NK-92 (cell line): ENCODE results near the gene LIPF.
"Not testable (repeated sequence)": the region's sequence is repeated elsewhere in the genome, so short reads cannot be mapped to it uniquely, and the experiment has no call there.

ENCODE experiments used
- DNase-seq: peaks from one replicate; lab custom pipeline; 2025; ENCODE audit not compliant: unreplicated experiment; lab: John Stamatoyannopoulos, UW

Gene LIPF

DNA sequence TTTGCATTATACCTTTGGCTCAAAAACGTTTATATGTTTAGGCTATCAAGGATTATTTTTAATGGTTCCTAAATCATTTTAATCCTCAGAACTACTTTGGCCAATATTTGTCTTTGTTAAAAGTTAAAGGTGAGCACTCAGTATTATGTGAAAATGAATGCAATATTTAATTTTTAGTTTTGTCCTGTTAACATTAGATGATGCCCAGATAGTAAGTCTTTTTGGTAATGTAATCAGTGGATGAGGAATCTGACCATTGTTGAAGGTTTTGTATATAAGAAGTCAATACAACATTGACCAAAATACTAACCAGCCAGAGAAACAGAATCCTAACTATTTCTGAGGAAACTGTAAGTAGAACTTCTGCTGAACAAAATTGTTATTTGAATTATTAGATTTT is at the start of gene LIPF:
LIPF (plus strand) TSS at position 301 of the 400 bp plus-strand sequence. CDS start 2,856 bp downstream, outside the sequence.
- no peak for DNase-seq

GRCh38 chr10:88616250-88616977 is 47.8 kb upstream of the LIPF start:
- no peak for DNase-seq

DNA sequence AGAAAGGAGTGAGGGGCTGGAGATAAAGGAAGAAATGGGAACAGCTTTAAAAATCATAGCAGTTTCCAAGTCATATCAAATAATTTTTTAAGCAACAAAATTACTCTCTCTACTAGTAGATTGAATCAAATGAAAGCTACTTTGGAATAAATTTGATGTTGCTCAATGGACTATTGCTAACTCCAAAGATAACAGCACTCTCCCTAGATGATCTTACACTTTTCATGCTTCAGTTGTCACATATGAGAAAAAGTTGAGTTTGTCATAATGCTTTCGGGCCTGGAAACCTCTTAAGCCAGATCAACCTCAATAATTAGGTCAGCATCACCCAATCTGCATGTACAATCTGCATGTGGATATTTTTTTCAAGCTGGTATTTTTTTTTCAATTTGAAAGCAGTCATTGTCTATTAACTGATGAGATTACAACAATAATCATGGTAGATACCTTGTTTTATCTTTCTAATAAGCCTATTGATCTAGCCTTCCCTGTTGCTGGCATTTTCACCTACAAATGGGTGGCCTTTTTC is 46.4 kb upstream of the LIPF start:
- no peak for DNase-seq

DNA sequence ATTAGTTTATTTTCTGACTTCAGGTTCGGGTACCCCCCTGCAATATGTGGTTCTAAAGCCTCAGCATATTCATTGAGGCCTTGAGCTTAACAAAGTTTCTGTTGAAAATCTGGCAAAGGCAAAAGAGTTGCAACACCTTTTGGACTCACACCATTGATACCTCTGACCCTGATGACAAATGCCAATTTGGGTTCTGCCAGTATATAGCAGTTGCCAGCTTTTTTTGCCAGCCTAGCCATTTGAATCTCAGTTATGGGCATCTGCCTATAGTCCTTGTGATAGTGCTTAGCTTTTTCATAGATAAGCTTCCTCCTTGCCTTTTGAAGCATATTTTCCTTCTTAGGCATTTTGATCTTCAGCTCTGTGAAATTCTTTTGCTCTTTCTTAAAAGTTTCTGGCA is 45.7 kb upstream of the LIPF start:
- no peak for DNase-seq

DNA sequence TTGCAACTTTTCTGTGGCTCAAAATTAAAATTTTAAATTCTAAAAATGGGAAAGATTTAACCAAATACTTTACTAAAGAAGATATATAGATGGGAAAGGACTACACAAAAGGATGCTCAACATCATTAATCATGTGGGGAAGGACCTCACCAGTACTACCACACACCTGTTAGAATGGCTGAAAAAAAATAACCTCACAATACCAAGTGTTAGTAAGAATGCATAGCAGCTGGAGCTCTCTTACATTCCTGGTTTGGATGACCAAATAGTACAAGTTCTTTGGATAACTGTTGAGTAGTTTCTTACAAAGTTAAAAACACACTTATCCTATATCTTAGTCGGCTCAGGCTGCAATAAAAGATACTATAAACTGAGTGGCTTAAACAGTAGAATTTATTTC is 43.8 kb upstream of the LIPF start:
- no peak for DNase-seq

- DNase-seq = no peak
These were observed 40.4 kb upstream of the LIPF start for GRCh38 chr10:88623835-88624234.

- no peak for DNase-seq
These were observed 39.4 kb upstream of the LIPF start for GRCh38 chr10:88624840-88625239.

DNA sequence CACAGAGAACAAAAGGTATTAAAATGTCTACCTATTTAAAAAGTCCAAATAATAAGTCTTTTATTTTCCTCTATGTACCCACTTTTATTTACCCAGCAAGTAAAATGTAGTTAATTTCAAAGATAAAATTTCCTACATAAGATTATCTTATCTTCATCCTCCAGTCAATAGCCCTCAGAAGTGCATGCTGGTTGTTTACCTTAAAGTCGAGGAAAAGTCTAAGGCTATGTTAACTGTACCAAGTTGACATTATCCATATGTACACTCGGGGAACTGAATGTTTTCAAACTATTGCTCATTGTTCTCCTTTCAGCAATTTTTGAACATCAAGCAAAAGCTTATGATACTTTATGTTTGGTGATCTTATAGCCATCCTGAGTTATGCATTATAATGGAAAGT is 24.1 kb upstream of the LIPF start:
- DNase-seq = no peak

DNA sequence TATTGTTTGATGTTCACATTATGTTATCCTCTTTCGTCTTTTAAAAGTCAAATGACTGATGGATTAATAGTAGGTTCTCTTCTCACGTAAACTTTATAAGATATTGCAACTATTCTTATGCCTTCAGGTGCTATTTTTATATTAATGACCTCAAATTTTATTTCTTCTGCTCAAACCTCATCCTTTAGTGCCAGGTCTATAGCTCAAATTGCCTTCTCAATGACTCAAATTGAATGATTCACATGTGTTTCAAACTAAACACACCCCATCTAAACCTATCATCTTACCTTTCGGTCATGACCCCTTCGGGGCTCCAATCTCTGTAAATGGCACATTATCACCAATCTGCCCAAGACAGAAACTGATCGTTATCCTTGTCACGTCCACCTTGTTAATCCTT is 22.0 kb upstream of the LIPF start:
- DNase-seq = no peak

GRCh38 chr10:88642963-88643362 is 21.3 kb upstream of the LIPF start:
- no peak for DNase-seq

DNA sequence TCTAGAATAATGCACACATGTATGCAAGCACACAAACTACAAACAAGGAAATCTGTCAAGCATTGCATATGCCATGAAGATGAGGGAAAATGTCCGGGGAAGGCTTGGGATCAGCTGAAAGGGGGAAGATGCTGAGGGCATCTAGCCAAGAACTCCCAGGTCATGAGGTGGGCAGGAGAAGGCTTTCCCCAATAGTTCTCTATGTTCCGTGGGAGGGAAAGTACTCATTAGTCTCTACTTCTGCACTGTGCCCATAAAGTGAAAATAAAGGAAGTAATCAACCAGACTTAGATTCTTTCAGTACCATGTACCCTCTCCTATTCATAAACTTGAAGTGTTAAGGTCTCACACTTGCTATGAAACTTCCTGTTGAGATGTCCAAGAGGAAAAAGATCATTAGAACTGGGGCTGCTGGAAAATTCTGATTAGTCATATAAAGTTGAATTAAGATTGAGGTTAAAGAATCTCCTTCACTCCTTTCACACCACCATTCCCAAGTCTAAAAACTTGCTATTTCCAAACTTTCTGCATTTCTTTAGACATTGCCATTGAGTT is 17.1 kb upstream of the LIPF start:
- DNase-seq = no peak

DNA sequence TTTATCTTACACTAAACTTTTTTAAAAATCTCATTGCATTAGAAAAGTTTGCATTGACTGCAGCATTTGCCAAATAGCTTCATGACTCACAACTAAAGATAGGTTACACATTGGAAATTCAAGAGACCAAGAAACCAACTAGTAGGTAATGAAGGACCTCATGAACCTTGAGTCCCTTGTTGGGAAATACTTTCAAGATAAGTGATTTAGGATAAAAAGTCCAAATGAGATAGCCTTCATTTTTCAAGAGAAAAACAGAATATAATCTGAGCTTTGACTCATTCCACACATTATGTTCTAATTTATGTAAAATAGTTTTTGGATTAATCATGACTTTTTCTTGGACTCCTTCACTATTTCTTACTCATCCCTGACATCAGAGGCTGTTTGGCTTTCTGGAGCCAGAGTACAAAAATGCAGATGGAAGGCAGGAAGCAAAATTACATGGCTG is 13.1 kb upstream of the LIPF start:
- DNase-seq = no peak

DNA sequence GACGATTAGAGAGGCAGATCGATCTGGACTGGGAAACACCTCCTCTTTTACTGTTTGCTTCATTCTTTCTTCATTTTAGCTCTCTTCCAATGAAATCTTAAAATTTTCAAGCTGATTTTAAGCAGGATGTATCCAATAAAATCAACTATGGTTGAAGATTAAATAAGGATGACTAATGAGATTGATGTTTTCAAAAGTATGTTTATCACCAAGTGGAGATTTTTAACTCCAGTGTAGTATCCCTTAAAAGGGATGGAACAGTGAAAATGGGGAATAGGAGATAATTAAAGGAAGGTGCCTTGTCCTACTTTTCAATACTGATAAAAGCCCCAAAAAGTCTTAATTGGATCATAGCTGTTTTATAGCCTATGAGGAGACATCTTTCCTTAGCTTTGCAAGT is 11.6 kb upstream of the LIPF start:
- no peak for DNase-seq

- DNase-seq = no peak
These were observed 6.3 kb upstream of the LIPF start for GRCh38 chr10:88657901-88658300.

DNA sequence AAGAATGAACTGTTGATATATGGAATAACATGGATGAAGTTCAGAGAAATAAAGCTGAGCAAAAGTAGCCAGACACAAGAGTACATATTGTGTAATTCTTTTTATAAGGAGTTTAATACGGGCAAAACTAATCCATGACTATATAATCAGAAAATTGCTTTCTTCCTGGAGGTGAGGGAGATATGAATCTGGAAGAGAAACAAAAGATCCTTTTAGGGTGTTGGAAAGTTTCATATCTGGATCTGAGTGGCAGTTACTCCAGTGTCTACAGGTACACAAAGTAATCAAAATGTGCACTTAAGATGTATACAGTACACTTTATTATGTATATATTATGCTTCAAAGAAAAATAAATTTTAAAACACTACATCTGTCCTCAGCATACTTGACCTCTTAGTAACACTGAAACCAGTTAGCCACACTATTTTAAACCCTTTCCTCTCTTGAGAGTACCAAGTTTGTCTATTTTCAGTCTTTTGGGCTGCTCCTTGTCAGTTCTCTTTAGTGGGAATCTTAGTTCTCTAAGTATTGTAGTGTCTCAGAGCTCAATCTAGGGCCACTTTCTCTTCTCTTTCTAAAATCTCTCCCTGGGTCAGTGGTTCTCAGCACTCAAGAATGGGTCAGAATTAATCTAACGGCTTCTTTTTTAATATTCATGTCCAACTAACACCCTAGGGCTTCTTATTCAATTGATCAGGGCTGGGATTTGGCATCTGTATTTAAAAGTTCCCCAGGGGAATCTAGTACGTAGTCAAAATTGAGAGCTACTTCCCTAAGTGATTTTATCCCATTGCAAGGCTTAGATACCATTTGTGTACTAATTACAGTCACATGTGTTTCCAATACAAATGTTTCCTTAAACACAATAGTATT is 4.3 kb upstream of the LIPF start:
- no peak for DNase-seq

DNA sequence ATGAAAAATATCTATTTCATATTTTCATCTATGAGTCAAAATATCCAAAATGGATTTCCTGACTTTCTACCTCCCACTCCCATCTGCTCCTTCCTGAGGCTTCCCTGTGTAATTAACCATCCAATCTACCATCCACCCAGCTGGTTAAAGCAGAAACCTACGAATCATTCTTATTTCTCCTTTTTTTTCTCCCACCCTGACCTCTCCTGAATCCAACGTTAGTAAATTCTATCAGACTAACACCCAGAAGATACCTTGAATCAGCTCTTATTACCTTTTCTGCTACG is 3.7 kb upstream of the LIPF start:
- no peak for DNase-seq

GRCh38 chr10:88661018-88661417 is 3.2 kb upstream of the LIPF start:
- DNase-seq = no peak

GRCh38 chr10:88661577-88661976 is 2.7 kb upstream of the LIPF start:
- DNase-seq = no peak

GRCh38 chr10:88663153-88663552 is 1.1 kb upstream of the LIPF start:
- DNase-seq = not testable (repeated sequence)

DNA sequence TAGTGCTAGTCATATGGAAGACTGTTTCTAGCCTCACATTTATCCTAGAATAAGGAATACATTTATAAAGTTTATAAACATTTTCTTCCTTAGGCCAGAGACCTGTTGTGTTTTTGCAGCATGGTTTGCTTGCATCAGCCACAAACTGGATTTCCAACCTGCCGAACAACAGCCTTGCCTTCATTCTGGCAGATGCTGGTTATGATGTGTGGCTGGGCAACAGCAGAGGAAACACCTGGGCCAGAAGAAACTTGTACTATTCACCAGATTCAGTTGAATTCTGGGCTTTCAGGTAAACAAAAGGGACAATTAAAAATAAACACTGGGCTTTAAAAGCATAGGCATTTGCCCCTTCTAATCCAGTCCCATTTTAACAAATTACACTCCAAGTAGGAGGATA is 4.2 kb downstream of the LIPF start:
- no peak for DNase-seq

GRCh38 chr10:88670497-88670896 is 6.3 kb downstream of the LIPF start:
- DNase-seq = no peak

DNA sequence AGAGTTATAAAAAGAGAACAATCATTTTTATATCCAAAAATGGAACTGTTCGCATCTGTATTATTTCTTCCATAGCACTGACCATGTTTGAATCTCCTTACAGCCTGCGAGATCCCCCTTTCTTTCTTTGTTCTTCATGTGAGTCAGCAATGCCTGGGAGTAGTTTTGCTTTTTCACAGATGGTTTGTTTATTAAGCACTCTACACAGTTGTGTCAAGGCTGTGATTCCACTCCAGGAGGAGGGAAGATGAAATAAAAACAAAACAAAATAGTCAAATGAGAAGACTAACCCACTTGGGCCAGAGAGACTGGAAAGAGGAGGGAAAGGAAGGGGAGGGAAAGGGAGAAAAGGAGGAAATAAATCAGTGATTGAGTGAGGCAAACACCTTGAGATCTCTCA is 7.8 kb downstream of the LIPF start:
- no peak for DNase-seq
